ENCODE measurements around the gene MEAF6. TPM values are rescaled to one million over a fixed set of nuclear protein-coding genes. Genes with fewer than 3 reads are reported as not detected.

MEAF6 gene
- total and polyA plus RNA-seq, 2 of the 4 experiments (the other 2 are of a cell fraction): 36.2 to 40.7 TPM

DNA sequence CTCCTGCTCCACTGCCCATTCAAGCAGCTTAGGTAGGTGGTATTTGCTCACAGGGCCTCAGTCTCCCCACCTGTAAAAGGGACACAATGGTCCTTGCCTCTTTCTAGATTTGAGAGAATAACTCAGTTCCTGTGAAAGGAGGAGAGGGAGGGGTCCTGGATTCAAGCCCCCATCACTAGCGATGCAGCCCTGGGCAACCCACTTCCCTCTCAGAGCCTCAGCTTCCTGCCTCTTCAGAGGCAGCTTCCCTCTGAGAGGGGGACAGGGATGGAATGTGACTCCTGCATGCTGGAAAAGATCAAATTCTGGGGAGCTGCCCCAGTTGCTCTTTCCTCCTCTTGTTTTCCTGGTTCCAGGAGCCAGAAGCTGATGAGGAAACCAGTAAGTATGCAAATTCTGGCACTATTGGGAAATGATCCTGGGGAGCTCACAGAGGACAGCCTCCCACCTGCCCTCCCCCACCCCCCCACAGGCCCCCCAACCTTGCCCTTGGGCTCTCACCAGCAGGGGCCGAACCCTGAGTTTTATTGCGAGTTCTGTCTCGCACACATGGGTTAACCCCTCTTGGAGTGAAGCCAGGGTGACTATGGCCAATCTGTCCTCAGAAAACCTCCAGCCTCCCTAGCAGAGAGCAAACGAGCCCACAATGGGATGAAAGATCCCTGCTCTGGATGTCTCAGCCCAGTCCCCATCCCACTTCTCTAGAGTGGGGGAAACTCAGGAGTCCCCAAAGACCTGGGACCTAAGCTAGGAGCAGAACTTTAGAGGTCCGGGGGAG, 28.5 kb downstream of the MEAF6 start:
- Histone ChIP-seq H2BK5ac (ENCODE audit: low read depth, low read length, poor library complexity, severe bottlenecking) (peak overlapping the region; percentile 53), H3K9me3 (ENCODE audit: control insufficient read depth, insufficient read depth, low read length) (no peaks in the 10 kb centered on the region), H3K14ac (replicated peaks; ENCODE audit: low read depth, low read length) (no peak overlapping the region), H4K5ac (ENCODE audit: low read depth, low read length) (peak overlapping the region; percentile 30), H3K4me3 (ENCODE audit: insufficient read depth, low read depth, low read length) (no peak overlapping the region), H2BK20ac (ENCODE audit: low read depth, low read length) (no peak overlapping the region; the same call in 1 of the 2 replicates), H3K9ac (ENCODE audit: low read depth, low read length) (peak overlapping the region; percentile 20; the same call in 1 of the 2 replicates), H3K56ac (ENCODE audit: extremely low read depth, insufficient read depth, low read length) (no peak overlapping the region), H4K20me1 (ENCODE audit: insufficient read depth, low read length) (no peaks in the 10 kb centered on the region), H3K9me1 (ENCODE audit: insufficient read depth, low read length) (no peaks in the 10 kb centered on the region), H3K27me3 (ENCODE audit: control insufficient read depth, insufficient read depth, low read length) (no peaks in the 10 kb centered on the region), H2AK5ac (ENCODE audit: low read depth, low read length) (0 out of 2 replicates have a peak overlapping the region, but pooled peaks have one; percentile 50), H2AK9ac (replicated peaks; ENCODE audit: low read depth, low read length, poor library complexity) (peak overlapping the region; percentile 6), H4K91ac (ENCODE audit: insufficient read depth, low read depth, low read length) (peak overlapping the region; percentile 43; the same call in 1 of the 2 replicates), H3K18ac (ENCODE audit: low read depth, low read length) (0 out of 2 replicates have a peak overlapping the region, but pooled peaks have one; percentile 11), H3K27ac (ENCODE audit: insufficient read depth, low read length) (peak overlapping the region; percentile 50), H3K79me1 (ENCODE audit: low read depth in 1 of 2, low read length in 2 of 2) (peaks cover 6 to 11% of the 10 kb centered on the region in 2 experiments; a peak in 3 of 4 replicates), H2AFZ (replicated peaks; ENCODE audit: low read length, poor library complexity) (peak overlapping the region; percentile 43), H3K4me1 (ENCODE audit: control insufficient read depth, insufficient read depth, low read length) (peaks cover 22% of the 10 kb centered on the region), H3K4ac (ENCODE audit: low read depth, low read length) (peak overlapping the region; percentile 53), H3K23ac (ENCODE audit: low read depth, low read length) (no peak overlapping the region), H3K36me3 (ENCODE audit: control insufficient read depth, insufficient read depth, low read length) (peaks cover 37% of the 10 kb centered on the region), H3K4me2 (ENCODE audit: low read depth, low read length) (no peak overlapping the region), H4K8ac (ENCODE audit: low read depth in 2 of 2, low read length in 2 of 2) (peak overlapping the region in 1 of 2 experiments; percentile 25; a peak in 1 of 4 replicates), H2BK15ac (ENCODE audit: low read depth, low read length) (no peak overlapping the region), H2BK120ac (ENCODE audit: low read depth, low read length) (peak overlapping the region; percentile 9; the same call in 1 of the 2 replicates)
- no CpG with 5 or more reads among the region's 6 CpGs for WGBS, 2 experiments (ENCODE audit: extremely low coverage in 2 of 2, insufficient read length in 1 of 2)
- POLR2A ChIA-PET (ENCODE audit: unreplicated experiment): interaction anchor here (0.7 to 1.6 kb wide), 4 partner anchors 12 to 177 kb away, joined by 3 to 10 read pairs (median 3); no protein-coding TSS in a partner anchor
- ATAC-seq (ENCODE audit: low read depth): peak; percentile 10
- in situ Hi-C loops (cut with MboI; ENCODE audit: low sequenced_read_pairs): loop anchor here (5.0 kb wide), 1 partner anchor 34 kb away; no protein-coding TSS in a partner anchor
- intact Hi-C loops (cut with micrococcal nuclease): no loop called here
- CTCF ChIA-PET: interaction anchor here (0.5 to 3.4 kb wide), 10 partner anchors 8 to 32 kb away, joined by 3 to 49 read pairs (median 4); partner anchors contain the start of gene ZC3H12A
- dilution Hi-C loops (cut with HindIII; ENCODE audit: low sequenced_read_pairs, unreplicated experiment): no loop called here
- BruUV-seq (replicated peaks): no TSS peak
- TF ChIP-seq CEBPB (IDR thresholded peaks at IDR 0.05; ENCODE audit: low read depth, low read length) (peak; percentile 24; the same call in 1 of the 2 replicates), USF2 (IDR thresholded peaks at IDR 0.05; ENCODE audit: low read depth, low read length) (no peak)
- no peak for DNase-seq
